WTC11 (cell line): Measurements from ENCODE around the gene TSPAN18.

Experiments
- CBFB ChIP-seq: sonication (generic); formaldehyde crosslinking; IDR thresholded peaks from 2 replicates; pipeline ENCODE4 v1.8.1; 2022; ENCODE audit warnings: mild to moderate bottlenecking, low read depth, missing genetic modification reagents
- FOXJ3 ChIP-seq: sonication (generic); formaldehyde crosslinking; IDR thresholded peaks from 2 replicates; pipeline ENCODE4 v1.9.0; 2021; ENCODE audit warnings: missing genetic modification reagents, mild to moderate bottlenecking, borderline replicate concordance
- FOXK1 ChIP-seq: sonication (generic); formaldehyde crosslinking; IDR thresholded peaks from 2 replicates; pipeline ENCODE4 v1.8.0; 2022; ENCODE audit warnings: mild to moderate bottlenecking, moderate library complexity, missing genetic modification reagents
- NR2C2 ChIP-seq: sonication (generic); formaldehyde crosslinking; IDR thresholded peaks from 2 replicates; pipeline ENCODE4 v1.8.0; 2022; ENCODE audit warnings: mild to moderate bottlenecking, missing genetic modification reagents
- OVOL2 ChIP-seq: fragments of 250-450 bp; sonication (Bioruptor Pico); IDR thresholded peaks from 2 replicates; pipeline ENCODE4 v1.9.0; 2021; ENCODE audit warnings: mild to moderate bottlenecking, borderline replicate concordance
- SMAD3 ChIP-seq: sonication (generic); formaldehyde crosslinking; IDR thresholded peaks from 2 replicates; pipeline ENCODE4 v1.8.0; 2022; ENCODE audit warnings: missing genetic modification reagents, mild to moderate bottlenecking, borderline replicate concordance
- SP1 ChIP-seq: sonication (generic); formaldehyde crosslinking; conservative IDR thresholded peaks from 2 replicates; pipeline ENCODE4 v1.8.1; 2022; ENCODE audit warnings: missing genetic modification reagents
- ZNF138 ChIP-seq: sonication (generic); formaldehyde crosslinking; conservative IDR thresholded peaks from 2 replicates; pipeline ENCODE4 v1.8.1; 2022; ENCODE audit warnings: mild to moderate bottlenecking, moderate library complexity, missing genetic modification reagents
- TF ChIP-seq, protein P1 (sequence below): fragments of 200-600 bp; IDR thresholded peaks from 2 replicates; pipeline ENCODE4 v1.8.0; 2022; ENCODE audit warnings: antibody characterized with exemption
- TF ChIP-seq, protein P2 (sequence below): sonication (generic); formaldehyde crosslinking; conservative IDR thresholded peaks from 2 replicates; pipeline ENCODE4 v1.8.1; 2022; ENCODE audit warnings: mild to moderate bottlenecking, missing genetic modification reagents
- TF ChIP-seq, protein P3 (sequence below): fragments of 250-450 bp; sonication (Bioruptor Pico); IDR thresholded peaks from 2 replicates; pipeline ENCODE4 v2.1.2; 2022; ENCODE audit warnings: mild to moderate bottlenecking, moderate library complexity
- TF ChIP-seq, protein P4 (sequence below): sonication (generic); formaldehyde crosslinking; IDR thresholded peaks from 2 replicates; pipeline ENCODE4 v1.8.1; 2023; ENCODE audit warnings: mild to moderate bottlenecking, missing genetic modification reagents, moderate library complexity
- TF ChIP-seq, protein P5 (sequence below): sonication (generic); formaldehyde crosslinking; IDR thresholded peaks from 2 replicates; pipeline ENCODE4 v1.8.1; 2023; ENCODE audit warnings: mild to moderate bottlenecking, missing genetic modification reagents, borderline replicate concordance

DNA sequence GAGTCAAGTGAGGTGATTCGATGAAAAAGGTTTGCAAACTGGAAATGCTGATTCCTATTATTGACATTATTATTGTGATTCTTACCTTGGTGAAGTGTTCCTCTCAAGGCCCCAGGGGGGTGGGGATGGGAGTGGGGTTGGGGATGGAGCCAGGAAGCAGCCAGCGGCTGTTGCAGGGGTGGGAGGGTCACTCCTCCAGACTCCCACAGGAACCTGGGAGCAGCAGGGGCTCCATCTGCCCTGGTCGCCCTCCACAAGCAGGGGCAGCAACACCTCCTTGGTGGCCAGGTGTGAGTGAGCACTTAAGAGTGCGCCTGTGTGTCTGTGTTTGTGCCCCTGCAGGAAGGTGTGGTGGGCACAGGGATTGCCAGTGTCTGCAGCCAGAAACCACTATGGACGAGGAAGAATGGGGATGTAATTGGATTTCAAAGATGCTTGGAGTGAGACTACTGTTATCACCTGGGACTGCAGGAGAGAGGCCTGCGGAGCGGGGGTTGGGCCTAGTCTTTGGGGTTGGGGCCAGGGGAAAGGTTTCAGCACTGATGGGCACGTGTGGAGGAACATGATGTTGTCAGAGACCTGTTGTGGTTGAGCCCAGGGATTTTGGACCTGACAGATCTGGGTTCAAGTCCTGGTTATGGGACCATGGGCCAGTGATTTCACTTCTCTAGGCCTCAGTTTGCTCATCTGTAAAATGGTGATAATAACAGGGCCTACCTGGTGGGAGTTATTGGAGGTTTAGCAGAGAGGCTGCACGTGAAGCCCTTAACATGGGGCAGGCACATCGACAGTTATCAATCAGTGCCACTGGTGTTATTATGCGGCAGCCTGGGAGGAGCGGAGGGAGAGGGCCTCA, 227.5 kb downstream of the TSPAN18 start:
- TF ChIP-seq, protein P1, sequence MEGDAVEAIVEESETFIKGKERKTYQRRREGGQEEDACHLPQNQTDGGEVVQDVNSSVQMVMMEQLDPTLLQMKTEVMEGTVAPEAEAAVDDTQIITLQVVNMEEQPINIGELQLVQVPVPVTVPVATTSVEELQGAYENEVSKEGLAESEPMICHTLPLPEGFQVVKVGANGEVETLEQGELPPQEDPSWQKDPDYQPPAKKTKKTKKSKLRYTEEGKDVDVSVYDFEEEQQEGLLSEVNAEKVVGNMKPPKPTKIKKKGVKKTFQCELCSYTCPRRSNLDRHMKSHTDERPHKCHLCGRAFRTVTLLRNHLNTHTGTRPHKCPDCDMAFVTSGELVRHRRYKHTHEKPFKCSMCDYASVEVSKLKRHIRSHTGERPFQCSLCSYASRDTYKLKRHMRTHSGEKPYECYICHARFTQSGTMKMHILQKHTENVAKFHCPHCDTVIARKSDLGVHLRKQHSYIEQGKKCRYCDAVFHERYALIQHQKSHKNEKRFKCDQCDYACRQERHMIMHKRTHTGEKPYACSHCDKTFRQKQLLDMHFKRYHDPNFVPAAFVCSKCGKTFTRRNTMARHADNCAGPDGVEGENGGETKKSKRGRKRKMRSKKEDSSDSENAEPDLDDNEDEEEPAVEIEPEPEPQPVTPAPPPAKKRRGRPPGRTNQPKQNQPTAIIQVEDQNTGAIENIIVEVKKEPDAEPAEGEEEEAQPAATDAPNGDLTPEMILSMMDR = no peak
- TF ChIP-seq CBFB (CRISPR knock-in tag) (no peak), SP1 (CRISPR knock-in tag) (no peak), FOXJ3 (no peak), NR2C2 (CRISPR knock-in tag) (no peak), FOXK1 (CRISPR knock-in tag) (no peak), SMAD3 (no peak), ZNF138 (CRISPR knock-in tag) (no peak), OVOL2 (no peak)
- TF ChIP-seq, protein P2, sequence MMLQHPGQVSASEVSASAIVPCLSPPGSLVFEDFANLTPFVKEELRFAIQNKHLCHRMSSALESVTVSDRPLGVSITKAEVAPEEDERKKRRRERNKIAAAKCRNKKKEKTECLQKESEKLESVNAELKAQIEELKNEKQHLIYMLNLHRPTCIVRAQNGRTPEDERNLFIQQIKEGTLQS (CRISPR knock-in tag) = no peak
- TF ChIP-seq, protein P3, sequence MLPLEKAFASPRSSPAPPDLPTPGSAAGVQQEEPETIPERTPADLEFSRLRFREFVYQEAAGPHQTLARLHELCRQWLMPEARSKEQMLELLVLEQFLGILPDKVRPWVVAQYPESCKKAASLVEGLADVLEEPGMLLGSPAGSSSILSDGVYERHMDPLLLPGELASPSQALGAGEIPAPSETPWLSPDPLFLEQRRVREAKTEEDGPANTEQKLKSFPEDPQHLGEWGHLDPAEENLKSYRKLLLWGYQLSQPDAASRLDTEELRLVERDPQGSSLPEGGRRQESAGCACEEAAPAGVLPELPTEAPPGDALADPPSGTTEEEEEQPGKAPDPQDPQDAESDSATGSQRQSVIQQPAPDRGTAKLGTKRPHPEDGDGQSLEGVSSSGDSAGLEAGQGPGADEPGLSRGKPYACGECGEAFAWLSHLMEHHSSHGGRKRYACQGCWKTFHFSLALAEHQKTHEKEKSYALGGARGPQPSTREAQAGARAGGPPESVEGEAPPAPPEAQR = no peak
- TF ChIP-seq, protein P4, sequence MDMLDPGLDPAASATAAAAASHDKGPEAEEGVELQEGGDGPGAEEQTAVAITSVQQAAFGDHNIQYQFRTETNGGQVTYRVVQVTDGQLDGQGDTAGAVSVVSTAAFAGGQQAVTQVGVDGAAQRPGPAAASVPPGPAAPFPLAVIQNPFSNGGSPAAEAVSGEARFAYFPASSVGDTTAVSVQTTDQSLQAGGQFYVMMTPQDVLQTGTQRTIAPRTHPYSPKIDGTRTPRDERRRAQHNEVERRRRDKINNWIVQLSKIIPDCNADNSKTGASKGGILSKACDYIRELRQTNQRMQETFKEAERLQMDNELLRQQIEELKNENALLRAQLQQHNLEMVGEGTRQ (CRISPR knock-in tag) = no peak
- TF ChIP-seq, protein P5, sequence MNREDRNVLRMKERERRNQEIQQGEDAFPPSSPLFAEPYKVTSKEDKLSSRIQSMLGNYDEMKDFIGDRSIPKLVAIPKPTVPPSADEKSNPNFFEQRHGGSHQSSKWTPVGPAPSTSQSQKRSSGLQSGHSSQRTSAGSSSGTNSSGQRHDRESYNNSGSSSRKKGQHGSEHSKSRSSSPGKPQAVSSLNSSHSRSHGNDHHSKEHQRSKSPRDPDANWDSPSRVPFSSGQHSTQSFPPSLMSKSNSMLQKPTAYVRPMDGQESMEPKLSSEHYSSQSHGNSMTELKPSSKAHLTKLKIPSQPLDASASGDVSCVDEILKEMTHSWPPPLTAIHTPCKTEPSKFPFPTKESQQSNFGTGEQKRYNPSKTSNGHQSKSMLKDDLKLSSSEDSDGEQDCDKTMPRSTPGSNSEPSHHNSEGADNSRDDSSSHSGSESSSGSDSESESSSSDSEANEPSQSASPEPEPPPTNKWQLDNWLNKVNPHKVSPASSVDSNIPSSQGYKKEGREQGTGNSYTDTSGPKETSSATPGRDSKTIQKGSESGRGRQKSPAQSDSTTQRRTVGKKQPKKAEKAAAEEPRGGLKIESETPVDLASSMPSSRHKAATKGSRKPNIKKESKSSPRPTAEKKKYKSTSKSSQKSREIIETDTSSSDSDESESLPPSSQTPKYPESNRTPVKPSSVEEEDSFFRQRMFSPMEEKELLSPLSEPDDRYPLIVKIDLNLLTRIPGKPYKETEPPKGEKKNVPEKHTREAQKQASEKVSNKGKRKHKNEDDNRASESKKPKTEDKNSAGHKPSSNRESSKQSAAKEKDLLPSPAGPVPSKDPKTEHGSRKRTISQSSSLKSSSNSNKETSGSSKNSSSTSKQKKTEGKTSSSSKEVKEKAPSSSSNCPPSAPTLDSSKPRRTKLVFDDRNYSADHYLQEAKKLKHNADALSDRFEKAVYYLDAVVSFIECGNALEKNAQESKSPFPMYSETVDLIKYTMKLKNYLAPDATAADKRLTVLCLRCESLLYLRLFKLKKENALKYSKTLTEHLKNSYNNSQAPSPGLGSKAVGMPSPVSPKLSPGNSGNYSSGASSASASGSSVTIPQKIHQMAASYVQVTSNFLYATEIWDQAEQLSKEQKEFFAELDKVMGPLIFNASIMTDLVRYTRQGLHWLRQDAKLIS = no peak
